GM12872 (cell line): ENCODE data around the gene SIPA1.

Source experiments
- CTCF ChIP-seq: IDR thresholded peaks from 3 replicates; pipeline ENCODE4 v1.5.1; 2011; ENCODE audit warnings: low read depth, mild to moderate bottlenecking, low read length, moderate library complexity; ENCODE audit not compliant: insufficient read depth

The SIPA1 gene

GRCh38 chr11:65604258-65604657, 33.6 kb upstream of the SIPA1 start:
- TF ChIP-seq CTCF, result no peak

DNA sequence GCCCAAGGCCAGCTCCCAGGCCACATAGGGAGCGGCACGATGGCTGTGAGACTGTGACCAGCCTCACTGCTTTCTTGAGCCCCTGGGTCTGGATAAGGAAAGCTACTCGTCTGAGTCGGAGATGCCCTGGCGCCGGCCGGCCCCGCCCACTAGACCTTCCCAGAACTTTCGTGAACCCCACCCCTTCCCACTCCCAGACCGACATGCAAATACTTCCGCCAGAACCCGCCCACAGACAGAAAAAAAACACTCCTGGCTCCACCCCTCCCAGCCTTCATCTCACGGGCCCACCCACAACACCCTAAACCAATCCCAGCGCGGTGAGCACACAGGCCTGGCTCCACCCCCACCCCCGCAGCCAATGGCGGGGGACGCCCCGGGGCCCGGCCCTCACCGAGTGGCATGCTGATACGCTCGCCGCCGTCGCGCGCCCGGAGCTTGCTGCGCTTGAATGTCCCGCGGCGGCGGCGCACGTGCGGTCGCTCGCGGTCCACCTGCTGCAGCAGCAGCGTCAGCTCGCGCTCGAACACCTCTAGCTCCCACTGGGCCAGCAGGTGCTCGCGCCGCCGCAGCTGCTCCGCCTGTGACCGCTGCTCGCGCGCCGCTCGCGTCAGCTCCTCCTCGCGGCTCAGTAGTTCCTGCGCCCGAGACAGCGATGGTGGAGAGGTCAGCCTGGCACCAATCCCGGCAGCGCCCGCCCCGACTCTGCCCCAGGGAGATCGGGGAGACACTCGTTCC, 30.9 kb upstream of the SIPA1 start:
- no peak for TF ChIP-seq CTCF

GRCh38 chr11:65607614-65608426, 30.1 kb upstream of the SIPA1 start:
- no peak for TF ChIP-seq CTCF

GRCh38 chr11:65609229-65609628, 28.7 kb upstream of the SIPA1 start:
- TF ChIP-seq CTCF, result no peak

DNA sequence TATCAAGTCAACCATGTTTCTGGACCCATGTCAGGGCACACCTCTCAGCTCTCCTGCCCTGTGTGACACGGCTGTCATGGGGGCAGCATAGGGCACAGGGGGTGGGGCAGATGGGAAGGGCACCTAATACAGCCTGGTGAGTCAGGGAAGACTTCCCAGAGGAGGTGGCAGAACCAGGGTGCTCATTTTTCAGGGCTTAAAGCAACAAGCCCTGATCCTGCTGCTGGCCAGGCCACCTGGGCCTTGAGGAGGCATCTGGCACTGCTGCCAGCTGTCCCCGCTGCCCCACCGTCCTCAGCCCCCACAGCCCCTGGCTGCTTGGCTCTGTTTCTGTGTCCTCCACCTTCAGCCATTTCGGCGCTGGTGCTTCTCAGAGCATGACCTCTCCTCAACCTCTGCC, 28.2 kb upstream of the SIPA1 start:
- no peak for TF ChIP-seq CTCF

DNA sequence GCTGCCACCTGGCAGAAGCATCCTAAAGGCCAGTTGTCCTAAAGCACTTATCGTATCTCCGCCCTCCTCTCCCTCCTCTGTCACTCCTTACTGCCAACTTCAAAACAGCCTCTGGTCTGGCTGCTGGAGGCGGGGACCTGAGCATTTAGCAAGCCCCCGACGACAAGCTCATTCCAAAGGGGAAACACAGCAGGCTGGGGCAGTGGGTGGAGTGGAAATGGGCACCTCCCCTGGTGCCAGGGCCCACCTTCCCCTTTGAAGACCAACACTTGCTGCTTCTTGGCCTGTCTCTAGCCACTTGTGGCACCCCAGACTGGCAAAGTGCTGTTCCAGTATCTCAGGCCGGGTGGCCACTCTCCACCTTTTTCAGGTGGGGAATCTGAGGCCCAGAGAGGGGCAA, 27.5 kb upstream of the SIPA1 start:
- no peak for TF ChIP-seq CTCF

DNA sequence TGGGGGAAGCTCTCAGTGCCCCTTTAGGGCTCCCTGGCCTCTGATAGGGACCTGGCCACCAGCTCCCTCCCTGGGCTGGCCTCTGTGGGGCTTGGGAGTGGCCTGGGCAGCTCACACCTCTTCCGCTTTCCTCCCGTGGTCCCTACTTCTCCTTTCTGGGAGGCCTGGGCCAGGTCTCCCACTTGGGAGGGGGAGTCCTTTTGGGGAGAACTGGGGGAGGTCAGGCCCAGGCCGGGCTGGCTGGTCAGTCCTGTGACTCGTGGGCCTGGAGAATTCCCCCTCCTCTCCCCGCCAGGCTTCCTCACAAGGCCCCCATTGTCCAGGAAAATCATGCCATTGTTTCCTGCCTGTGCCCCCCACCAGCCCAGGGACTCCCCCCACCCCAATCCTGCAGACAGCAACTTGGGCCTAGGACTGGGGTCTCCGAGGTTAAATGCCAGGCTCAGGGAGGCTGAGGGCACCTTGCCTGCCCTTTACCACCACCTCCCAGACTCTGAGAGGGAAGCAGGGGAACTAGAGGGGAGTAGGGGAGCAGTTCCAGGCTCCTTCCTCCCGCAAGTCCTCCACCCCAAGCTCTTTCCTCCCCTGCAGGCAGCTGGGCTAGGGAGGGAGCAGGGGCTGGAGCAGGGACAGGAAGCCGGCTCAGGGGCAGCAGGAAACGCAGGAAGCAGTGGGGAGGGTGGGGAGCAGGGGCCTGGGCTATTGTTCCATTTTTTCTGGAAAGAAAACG, 26.7 kb upstream of the SIPA1 start:
- TF ChIP-seq CTCF, result no peak
